Suprapubic skin (tissue), 4 donors: Measurements from ENCODE around the gene JPH3.

Source experiments
- POLR2A ChIP-seq, 2 donors: fragments of 450-650 bp; IDR thresholded peaks; one replicate each; pipeline ENCODE4 v1.6.1; 2017; ENCODE audit warnings: antibody characterized with exemption in 2 of 2, mild to moderate bottlenecking in 2 of 2, moderate library complexity in 2 of 2
- POLR2AphosphoS5 ChIP-seq, 3 donors: sonication (generic); formaldehyde crosslinking; IDR thresholded peaks; one replicate each; pipeline ENCODE4 v1.6.1; 2017; ENCODE audit warnings: antibody characterized with exemption in 3 of 3
- TF ChIP-seq, protein P1 (sequence below), 2 donors: fragments of 200-600 bp in 1 of 2; fragments of 450-650 bp in 1 of 2; sonication (generic) in 1 of 2; IDR thresholded peaks; one replicate each; pipeline ENCODE4 v1.5.1; 2016 to 2019; ENCODE audit warnings: antibody characterized with exemption in 2 of 2, mild to moderate bottlenecking in 1 of 2, moderate library complexity in 1 of 2

DNA sequence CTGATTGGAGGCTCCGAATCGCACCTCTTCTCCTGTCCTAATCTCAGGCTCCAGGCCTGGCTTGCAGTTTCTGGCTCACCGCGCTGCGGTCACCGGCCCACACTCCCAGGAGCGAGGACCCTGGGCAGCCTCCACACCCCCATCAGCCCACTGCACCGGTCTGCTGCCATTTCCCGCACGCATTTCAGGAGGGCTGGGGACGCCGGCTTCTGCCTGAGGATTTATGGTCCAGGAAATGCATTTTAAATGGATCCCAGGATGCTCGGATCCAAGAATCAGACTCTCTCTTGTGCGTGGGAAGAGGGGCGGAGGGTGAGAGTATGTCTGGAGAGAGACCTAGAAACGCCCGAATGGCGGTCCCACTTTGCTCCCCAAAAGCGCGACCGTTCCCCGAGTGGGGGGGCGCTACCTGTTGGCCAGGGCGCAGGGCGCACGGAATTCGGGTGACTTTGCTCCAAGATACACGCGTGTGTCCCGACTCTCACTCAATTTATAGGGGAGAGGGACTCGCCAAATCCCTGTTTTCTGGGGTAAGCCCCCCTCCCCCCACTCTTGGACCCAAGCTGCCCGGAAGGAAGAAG, 817 bp upstream of the JPH3 start:
- TF ChIP-seq POLR2A (IDR thresholded peaks at IDR 0.05) = no peak
- TF ChIP-seq POLR2AphosphoS5 (IDR thresholded peaks at IDR 0.05) = no peak
- TF ChIP-seq, protein P1, sequence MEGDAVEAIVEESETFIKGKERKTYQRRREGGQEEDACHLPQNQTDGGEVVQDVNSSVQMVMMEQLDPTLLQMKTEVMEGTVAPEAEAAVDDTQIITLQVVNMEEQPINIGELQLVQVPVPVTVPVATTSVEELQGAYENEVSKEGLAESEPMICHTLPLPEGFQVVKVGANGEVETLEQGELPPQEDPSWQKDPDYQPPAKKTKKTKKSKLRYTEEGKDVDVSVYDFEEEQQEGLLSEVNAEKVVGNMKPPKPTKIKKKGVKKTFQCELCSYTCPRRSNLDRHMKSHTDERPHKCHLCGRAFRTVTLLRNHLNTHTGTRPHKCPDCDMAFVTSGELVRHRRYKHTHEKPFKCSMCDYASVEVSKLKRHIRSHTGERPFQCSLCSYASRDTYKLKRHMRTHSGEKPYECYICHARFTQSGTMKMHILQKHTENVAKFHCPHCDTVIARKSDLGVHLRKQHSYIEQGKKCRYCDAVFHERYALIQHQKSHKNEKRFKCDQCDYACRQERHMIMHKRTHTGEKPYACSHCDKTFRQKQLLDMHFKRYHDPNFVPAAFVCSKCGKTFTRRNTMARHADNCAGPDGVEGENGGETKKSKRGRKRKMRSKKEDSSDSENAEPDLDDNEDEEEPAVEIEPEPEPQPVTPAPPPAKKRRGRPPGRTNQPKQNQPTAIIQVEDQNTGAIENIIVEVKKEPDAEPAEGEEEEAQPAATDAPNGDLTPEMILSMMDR (IDR thresholded peaks at IDR 0.05) = no peak
